HepG2 (cell line): Measurements from ENCODE around the gene DDAH2. TPM values are rescaled to one million over a fixed set of nuclear protein-coding genes. Genes with fewer than 3 reads are reported as not detected.
A peak's percentile ranks its signal among the peaks of the same experiment; 100 is the strongest.

Source experiments
- ATAC-seq: fragments of 200-7000 bp; cut with Tn5 transposase; 3 replicates; pipeline ENCODE4 v1.9.1; 2020; ENCODE audit warnings: mild to moderate bottlenecking, moderate library complexity
- BruUV-seq: library from RNA; stranded (reverse); fragments of 400-500 nt; replicated peaks from 2 replicates; lab custom pipeline; 2021; lab: Mats Ljungman, UMichigan
- CTCF ChIA-PET: fragments of 300-600 bp; formaldehyde crosslinking; extraction: SDS; loops from one replicate; lab custom pipeline; 2021; ENCODE audit warnings: low total read pairs, inconsistent platforms, low intra/inter-chr PET ratio; lab: Yijun Ruan, JAX
- POLR2A ChIA-PET: fragments of 350-600 bp; sonication (Branson Sonifier 250); formaldehyde crosslinking; loops from one replicate; lab custom pipeline; 2020; ENCODE audit warnings: antibody characterized with exemption, inconsistent platforms; lab: Yijun Ruan, JAX
- DNase-seq: peaks from one replicate; pipeline ENCODE4 v3.0.0-alpha.2; 2015; ENCODE audit warnings: low spot score
- FAIRE-seq: peaks from 3 replicates; lab custom pipeline; 2011; peaks lifted over from hg19 to GRCh38; lab: Jason Lieb, UNC
- H2AFZ ChIP-seq: one replicate; pipeline ENCODE4 v1.6.1; 2011; ENCODE audit warnings: low read length, inconsistent platforms
- H3K27ac ChIP-seq: fragments of 300-600 bp; 3 replicates; pipeline ENCODE4 v1.8.0; 2011; ENCODE audit warnings: mixed run types, mild to moderate bottlenecking, mixed read lengths, low read length, inconsistent platforms; ENCODE audit not compliant: insufficient read depth; ENCODE audit errors: extremely low read length
- H3K27me3 ChIP-seq, 2 experiments: fragments of 200-600 bp in 1 of 2; 2 replicates in 1 of 2; 3 replicates in 1 of 2; pipeline versions ENCODE4 v1.6.0 to v1.8.0; 2011; ENCODE audit warnings: low read length in 2 of 2, mild to moderate bottlenecking in 2 of 2, moderate library complexity in 2 of 2, inconsistent platforms in 1 of 2; ENCODE audit not compliant: insufficient read depth in 2 of 2, control insufficient read depth in 1 of 2
- H3K36me3 ChIP-seq, 2 experiments: fragments of 200-600 bp in 1 of 2; replicated peaks in 1 of 2; 2 replicates in 1 of 2; 3 replicates in 1 of 2; pipeline versions ENCODE4 v1.5.1 to v1.8.0; 2011; ENCODE audit warnings: low read length in 2 of 2, inconsistent platforms in 1 of 2; ENCODE audit not compliant: insufficient read depth in 2 of 2, control insufficient read depth in 1 of 2
- H3K4me1 ChIP-seq: 2 replicates; pipeline ENCODE4 v1.5.1; 2012; ENCODE audit warnings: low read length, inconsistent platforms; ENCODE audit not compliant: insufficient read depth
- H3K4me2 ChIP-seq: 2 replicates; pipeline ENCODE4 v1.6.0; 2011; ENCODE audit warnings: low read depth, low read length, inconsistent platforms
- H3K4me3 ChIP-seq, 3 experiments: fragments of 200-600 bp in 1 of 3; sonication (generic), shearing (Covaris generic) in 1 of 3; replicated peaks in 1 of 3; 2 replicates each; pipeline ENCODE4 v1.5.1; 2011 to 2016; ENCODE audit warnings: low read length in 3 of 3, inconsistent platforms in 2 of 3, low read depth in 2 of 3, mild to moderate bottlenecking in 2 of 3, control low read depth in 1 of 3, mixed read lengths in 1 of 3; ENCODE audit not compliant: insufficient read depth in 1 of 3
- H3K79me2 ChIP-seq: one replicate; pipeline ENCODE4 v1.6.1; 2011; ENCODE audit warnings: low read length, inconsistent platforms; ENCODE audit not compliant: insufficient read depth
- H3K9ac ChIP-seq: 2 replicates; pipeline ENCODE4 v1.6.0; 2011; ENCODE audit warnings: mild to moderate bottlenecking, low read depth, low read length, inconsistent platforms; ENCODE audit not compliant: insufficient read depth
- H3K9me3 ChIP-seq: 2 replicates; pipeline ENCODE4 v1.5.1; 2012; ENCODE audit warnings: mild to moderate bottlenecking, low read length
- H4K20me1 ChIP-seq: 2 replicates; pipeline ENCODE4 v1.6.0; 2011; ENCODE audit warnings: inconsistent platforms, mild to moderate bottlenecking, low read length, moderate library complexity; ENCODE audit not compliant: insufficient read depth
- ARNTL ChIP-seq: sonication (generic); formaldehyde crosslinking; IDR thresholded peaks from 2 replicates; pipeline ENCODE4 v1.4.0; 2020; ENCODE audit warnings: mild to moderate bottlenecking, missing genetic modification reagents
- CENPX ChIP-seq: sonication (generic); formaldehyde crosslinking; IDR thresholded peaks from 2 replicates; pipeline ENCODE4 v1.9.0; 2021; ENCODE audit warnings: mild to moderate bottlenecking, missing genetic modification reagents, moderate library complexity
- CREB1 ChIP-seq, 2 experiments: fragments of 450-650 bp in 1 of 2; IDR thresholded peaks; 2 replicates each; pipeline ENCODE4 v1.6.1; 2016 to 2017; ENCODE audit warnings: control low read depth in 1 of 2, mild to moderate bottlenecking in 1 of 2, missing compliant biosample characterization in 1 of 2, missing genetic modification characterization in 1 of 2
- FIP1L1 ChIP-seq: fragments of 200-400 bp; formaldehyde crosslinking; IDR thresholded peaks from 2 replicates; pipeline ENCODE4 v1.6.1; 2018; ENCODE audit warnings: low read depth, mild to moderate bottlenecking, low read length, moderate library complexity, borderline replicate concordance; ENCODE audit not compliant: insufficient read depth
- IKZF4 ChIP-seq: sonication (generic); formaldehyde crosslinking; IDR thresholded peaks from 2 replicates; pipeline ENCODE4 v1.5.1; 2020; ENCODE audit warnings: borderline replicate concordance, mild to moderate bottlenecking, low read depth, missing genetic modification reagents; ENCODE audit errors: not compliant biosample characterization
- MED1 ChIP-seq: sonication (generic); formaldehyde crosslinking; IDR thresholded peaks from 2 replicates; pipeline ENCODE4 v1.4.0; 2020; ENCODE audit warnings: missing genetic modification reagents
- NAIF1 ChIP-seq: sonication (generic); formaldehyde crosslinking; IDR thresholded peaks from 2 replicates; pipeline ENCODE4 v1.5.0; 2020; ENCODE audit warnings: mild to moderate bottlenecking, missing genetic modification reagents, borderline replicate concordance
- PRMT3 ChIP-seq: sonication (generic); formaldehyde crosslinking; IDR thresholded peaks from 2 replicates; pipeline ENCODE4 v1.8.1; 2022; ENCODE audit warnings: low read depth, mild to moderate bottlenecking, moderate library complexity, missing genetic modification reagents, borderline replicate concordance
- REST ChIP-seq, 2 experiments: IDR thresholded peaks; 2 replicates each; pipeline ENCODE4 v1.6.1; 2011 to 2012; ENCODE audit warnings: low read length in 2 of 2, borderline replicate concordance in 1 of 2, low read depth in 1 of 2, mild to moderate bottlenecking in 1 of 2, moderate library complexity in 1 of 2
- SRSF9 ChIP-seq: fragments of 200-400 bp; formaldehyde crosslinking; IDR thresholded peaks from 2 replicates; pipeline ENCODE4 v1.6.1; 2018; ENCODE audit warnings: borderline replicate concordance, mild to moderate bottlenecking, low read depth, low read length; ENCODE audit not compliant: insufficient read depth, poor library complexity, severe bottlenecking
- ZMYM2 ChIP-seq: sonication (generic); formaldehyde crosslinking; IDR thresholded peaks from 2 replicates; pipeline ENCODE4 v1.8.0; 2022; ENCODE audit warnings: mild to moderate bottlenecking, missing genetic modification reagents
- ZNF557 ChIP-seq: sonication (generic); formaldehyde crosslinking; IDR thresholded peaks from 2 replicates; pipeline ENCODE4 v1.4.0; 2020; ENCODE audit warnings: missing genetic modification reagents
- ZNF563 ChIP-seq: sonication (generic); formaldehyde crosslinking; IDR thresholded peaks from 2 replicates; pipeline ENCODE4 v1.8.0; 2022; ENCODE audit warnings: mild to moderate bottlenecking, moderate library complexity, missing genetic modification reagents
- ZNF703 ChIP-seq: sonication (generic); formaldehyde crosslinking; IDR thresholded peaks from 2 replicates; pipeline ENCODE4 v1.5.1; 2020; ENCODE audit warnings: missing genetic modification reagents, mild to moderate bottlenecking, moderate library complexity, borderline replicate concordance
- ZNF761 ChIP-seq: sonication (generic); formaldehyde crosslinking; conservative IDR thresholded peaks from 2 replicates; pipeline ENCODE4 v1.4.0; 2020; ENCODE audit warnings: mild to moderate bottlenecking, missing genetic modification reagents
- ZNF775 ChIP-seq: sonication (generic); formaldehyde crosslinking; IDR thresholded peaks from 2 replicates; pipeline ENCODE4 v1.4.0; 2020; ENCODE audit warnings: missing genetic modification reagents, mild to moderate bottlenecking, moderate library complexity, borderline replicate concordance
- WGBS: methylation state at CpG from one replicate; pipeline ENCODE4 v1.1.6; 2017; ENCODE audit warnings: low lambda C conversion rate; 5-methylcytosine and 5-hydroxymethylcytosine counted together
- in situ Hi-C: cut with HindIII; loops from 2 replicates; pipeline ENCODE4 v1.10.0; 2017; ENCODE audit warnings: low pct_unique_long_range_greater_than_20kb; ENCODE audit not compliant: extremely low pct_ligation_motif_present
- intact Hi-C: fragments of 100-400 bp; cut with micrococcal nuclease; formaldehyde crosslinking; loops from one replicate; pipeline ENCODE4 v1.10.0; 2022; ENCODE audit not compliant: unreplicated experiment
- polyA plus RNA-seq, 8 experiments: library from polyadenylated mRNA; depleted of rRNA in 3 of 8; stranded (reverse) in 7 of 8; unstranded in 1 of 8; fragments of >200 nt; fragmentation: Illumina TruSeq in 4 of 8; extraction: Trizol in 4 of 8; gene quantifications; 2 replicates each; pipeline versions ENCODE4 v1.2.1 to v1.2.3, GENCODE V29; 2011 to 2016; ENCODE audit warnings: low read depth in 4 of 8, missing spikeins in 1 of 8, mixed read lengths in 1 of 8; ENCODE audit not compliant: insufficient read depth in 1 of 8
- total RNA-seq, 5 experiments: library from RNA; depleted of rRNA; stranded (reverse); fragments of >200 nt; fragmentation: Illumina TruSeq; extraction: Trizol; gene quantifications; 2 replicates each; pipeline ENCODE4 v1.2.3, GENCODE V29; 2016; ENCODE audit warnings: low read depth in 1 of 5
- TF ChIP-seq, protein P1 (sequence below): sonication (generic); formaldehyde crosslinking; IDR thresholded peaks from 2 replicates; pipeline ENCODE4 v1.5.0; 2020; ENCODE audit warnings: missing genetic modification reagents

Gene DDAH2
- total and polyA plus RNA-seq, 2 of the 13 experiments (the other 11 are each of a cell fraction or from before 2014, with no cell fraction given), result 16.4 to 21.1 TPM

GRCh38 chr6:31739639-31740396, 10.7 kb upstream of the DDAH2 start, which contains the start of gene MSH5:
TSS of gene MSH5 (plus strand) at chr6:31740005. CDS start at chr6:31740467, 462 bp downstream.
- peaks cover 3% of the 10 kb centered on the region; the same call in 1 of the 2 replicates for H4K20me1 ChIP-seq
- ATAC-seq (peak; percentile 74), FAIRE-seq (peak; percentile 99), DNase-seq (peak; percentile 100)
- H3K79me2 ChIP-seq, result peaks cover 22% of the 10 kb centered on the region
- 11% methylated on average over 49 of the region's 58 CpGs for WGBS
- peak within 1 kb of the TSS; percentile 44 to 92 (median 92) for H3K4me3 ChIP-seq
- ChIA-PET POLR2A (interaction anchor here (0.6 to 11.3 kb wide), 37 partner anchors 9 to 1098 kb away, joined by 3 to 279 read pairs (median 21); partner anchors contain the start of genes ABHD16A, APOM, ATF6B and BAG6), CTCF (interaction anchor here (1.7 kb wide), 1 partner anchor 10 kb away, joined by 4 read pairs; the partner anchor contains the start of gene DDAH2)
- no peaks in the 10 kb centered on the region; a peak in 1 of 5 replicates for H3K27me3 ChIP-seq
- H3K9ac ChIP-seq, result peak within 1 kb of the TSS; percentile 98
- H3K4me1 ChIP-seq, result peaks cover 50% of the 10 kb centered on the region
- in situ Hi-C loops, result no loop called here
- BruUV-seq, result TSS peak; percentile 47
- H3K36me3 ChIP-seq, result peaks cover 0 to 6% of the 10 kb centered on the region in 2 experiments; a peak in 3 of 5 replicates
- intact Hi-C loops, result loop anchor here (1.0 to 5.0 kb wide), 4 partner anchors 38 to 95 kb away; partner anchors contain the start of genes ABHD16A and LSM2
- H3K4me2 ChIP-seq, result peak within 1 kb of the TSS; percentile 98
- no peaks in the 10 kb centered on the region for H3K9me3 ChIP-seq
- H2AFZ ChIP-seq, result no peak within 1 kb of the TSS
- H3K27ac ChIP-seq, result peak within 1 kb of the TSS; percentile 99
- TF ChIP-seq SRSF9 (no peak), ZNF563 (CRISPR knock-in tag) (peak; percentile 99), ARNTL (CRISPR knock-in tag) (peak; percentile 95), FIP1L1 (0 out of 2 replicates have a peak, but pooled peaks have one; percentile 34), REST (IDR thresholded peaks at IDR 0.05; ENCODE audit: borderline replicate concordance in 1 of 2, low read depth in 1 of 2, low read length in 2 of 2) (peak in 1 of 2 experiments; percentile 14; a peak in 1 of 4 replicates), ZNF775 (peak; percentile 92), CENPX (CRISPR knock-in tag) (no peak), IKZF4 (CRISPR knock-in tag) (peak; percentile 98), ZNF703 (CRISPR knock-in tag) (no peak; the same call in none of the 2 replicates), ZNF557 (CRISPR knock-in tag) (peak; percentile 75; the same call in 1 of the 2 replicates), MED1 (peak; percentile 91), ZNF761 (CRISPR knock-in tag) (peak; percentile 85), NAIF1 (CRISPR knock-in tag) (peak; percentile 92), ZMYM2 (peak; percentile 90), PRMT3 (CRISPR knock-in tag) (peak; percentile 99), CREB1 (IDR thresholded peaks at IDR 0.05) (peak; percentile 80), CREB1 (CRISPR knock-in tag; IDR thresholded peaks at IDR 0.05) (peak; percentile 89)
- TF ChIP-seq, protein P1, sequence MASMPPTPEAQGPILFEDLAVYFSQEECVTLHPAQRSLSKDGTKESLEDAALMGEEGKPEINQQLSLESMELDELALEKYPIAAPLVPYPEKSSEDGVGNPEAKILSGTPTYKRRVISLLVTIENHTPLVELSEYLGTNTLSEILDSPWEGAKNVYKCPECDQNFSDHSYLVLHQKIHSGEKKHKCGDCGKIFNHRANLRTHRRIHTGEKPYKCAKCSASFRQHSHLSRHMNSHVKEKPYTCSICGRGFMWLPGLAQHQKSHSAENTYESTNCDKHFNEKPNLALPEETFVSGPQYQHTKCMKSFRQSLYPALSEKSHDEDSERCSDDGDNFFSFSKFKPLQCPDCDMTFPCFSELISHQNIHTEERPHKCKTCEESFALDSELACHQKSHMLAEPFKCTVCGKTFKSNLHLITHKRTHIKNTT (CRISPR knock-in tag), result no peak
